GM12878 (cell line): Measurements from ENCODE around the gene RICTOR. TPM values are rescaled to one million over a fixed set of nuclear protein-coding genes. Genes with fewer than 3 reads are reported as not detected.

Experiments used
- ATAC-seq: fragments of 200-7000 bp; cut with Tn5 transposase; 3 replicates; pipeline ENCODE4 v1.9.1; 2020; ENCODE audit warnings: mild to moderate bottlenecking, moderate library complexity
- BruUV-seq: library from RNA; stranded (reverse); fragments of 400-500 nt; replicated peaks from 2 replicates; lab custom pipeline; 2021; lab: Mats Ljungman, UMichigan
- CTCF ChIA-PET: fragments of 300-600 bp; sonication (Branson Sonifier 250); formaldehyde crosslinking; extraction: SDS; loops from one replicate; lab custom pipeline; 2021; ENCODE audit warnings: inconsistent platforms; lab: Yijun Ruan, JAX
- POLR2A ChIA-PET: fragments of 350-600 bp; formaldehyde crosslinking; extraction: SDS; loops from one replicate; lab custom pipeline; 2021; ENCODE audit warnings: inconsistent platforms; lab: Charles Lee
- RAD21 ChIA-PET: fragments of 300-600 bp; sonication (Branson Sonifier 250); formaldehyde crosslinking; loops from one replicate; lab custom pipeline; 2023; ENCODE audit warnings: antibody characterized with exemption; ENCODE audit not compliant: unreplicated experiment; lab: Charles Lee
- SMC1A ChIA-PET: fragments of 300-600 bp; sonication (Branson Sonifier 250); formaldehyde crosslinking; loops from one replicate; lab custom pipeline; 2023; ENCODE audit not compliant: unreplicated experiment, uncharacterized antibody; lab: Charles Lee
- DNase-seq: peaks from one replicate; pipeline ENCODE4 v3.0.0-alpha.2; 2011; ENCODE audit warnings: low read depth, low spot score
- FAIRE-seq: peaks from 3 replicates; lab custom pipeline; 2011; peaks lifted over from hg19 to GRCh38; lab: Jason Lieb, UNC
- H2AFZ ChIP-seq: 2 replicates; pipeline ENCODE4 v1.6.0; 2011; ENCODE audit warnings: low read depth, low read length, control low read depth; ENCODE audit not compliant: control insufficient read depth
- H3K27ac ChIP-seq: 2 replicates; pipeline ENCODE4 v1.5.1; 2011; ENCODE audit warnings: control low read depth; ENCODE audit not compliant: control insufficient read depth, insufficient read depth
- H3K27me3 ChIP-seq, 2 experiments: replicated peaks in 1 of 2; 2 replicates each; pipeline versions ENCODE4 v1.6.0 to v1.6.1; 2011; ENCODE audit warnings: low read length in 1 of 2; ENCODE audit not compliant: control insufficient read depth in 2 of 2, insufficient read depth in 2 of 2
- H3K36me3 ChIP-seq, 2 experiments: 2 replicates each; pipeline ENCODE4 v1.5.1; 2011; ENCODE audit warnings: low read length in 1 of 2; ENCODE audit not compliant: control insufficient read depth in 2 of 2, insufficient read depth in 2 of 2
- H3K4me1 ChIP-seq: 2 replicates; pipeline ENCODE4 v1.6.1; 2011; ENCODE audit warnings: mild to moderate bottlenecking, low read length, moderate library complexity, mixed read lengths; ENCODE audit not compliant: control insufficient read depth, insufficient read depth
- H3K4me2 ChIP-seq: 2 replicates; pipeline ENCODE4 v1.6.0; 2011; ENCODE audit warnings: control low read depth; ENCODE audit not compliant: control insufficient read depth, insufficient read depth
- H3K4me3 ChIP-seq: fragments of 200-600 bp; sonication (generic); 2 replicates; pipeline ENCODE4 v1.5.1; 2016
- H3K79me2 ChIP-seq: 2 replicates; pipeline ENCODE4 v1.6.0; 2011; ENCODE audit warnings: low read length; ENCODE audit not compliant: control insufficient read depth, insufficient read depth
- H3K9ac ChIP-seq: 2 replicates; pipeline ENCODE4 v1.8.0; 2011; ENCODE audit warnings: low read length, control low read depth, mixed read lengths; ENCODE audit not compliant: control insufficient read depth, insufficient read depth
- H3K9me3 ChIP-seq: replicated peaks from 3 replicates; pipeline ENCODE4 v1.5.1; 2011; ENCODE audit warnings: mild to moderate bottlenecking, low read length; ENCODE audit not compliant: control insufficient read depth, insufficient read depth
- H4K20me1 ChIP-seq: 2 replicates; pipeline ENCODE4 v1.6.0; 2011; ENCODE audit not compliant: control insufficient read depth, insufficient read depth
- EGR1 ChIP-seq, 2 experiments: IDR thresholded peaks; 1 replicate in 1 of 2; 2 replicates in 1 of 2; pipeline ENCODE4 v1.6.1; 2011 to 2012; ENCODE audit warnings: low read depth in 2 of 2, low read length in 2 of 2, borderline replicate concordance in 1 of 2, mild to moderate bottlenecking in 1 of 2, moderate library complexity in 1 of 2
- NBN ChIP-seq: fragments of 450-650 bp; IDR thresholded peaks from 2 replicates; pipeline ENCODE4 v1.6.1; 2016
- NRF1 ChIP-seq: conservative IDR thresholded peaks from 2 replicates; pipeline ENCODE4 v1.6.1; 2011; ENCODE audit warnings: mild to moderate bottlenecking, low read depth, low read length, improper control_type of control experiment
- PAX5 ChIP-seq: IDR thresholded peaks from 2 replicates; pipeline ENCODE4 v1.6.1; 2011; ENCODE audit warnings: low read depth, low read length, borderline replicate concordance
- PKNOX1 ChIP-seq: fragments of 450-650 bp; IDR thresholded peaks from 2 replicates; pipeline ENCODE4 v1.6.1; 2016; ENCODE audit warnings: mild to moderate bottlenecking
- RAD21 ChIP-seq: IDR thresholded peaks from 2 replicates; pipeline ENCODE4 v1.6.1; 2011; ENCODE audit warnings: mild to moderate bottlenecking, low read depth, low read length, moderate library complexity; ENCODE audit not compliant: insufficient read depth
- RCOR1 ChIP-seq: conservative IDR thresholded peaks from 2 replicates; pipeline ENCODE4 v1.6.1; 2012; ENCODE audit warnings: low read depth, low read length, improper control_type of control experiment
- RELA ChIP-seq: fragments of 450-650 bp; IDR thresholded peaks from 2 replicates; pipeline ENCODE4 v1.8.0; 2014; ENCODE audit warnings: borderline replicate concordance; ENCODE audit not compliant: partially characterized antibody
- RFX5 ChIP-seq: IDR thresholded peaks from 2 replicates; pipeline ENCODE4 v1.6.1; 2011; ENCODE audit warnings: low read depth, low read length, improper control_type of control experiment
- SMARCA5 ChIP-seq: fragments of 450-650 bp; IDR thresholded peaks from 2 replicates; pipeline ENCODE4 v1.6.1; 2017; ENCODE audit warnings: mild to moderate bottlenecking
- TAF1 ChIP-seq: IDR thresholded peaks from 2 replicates; pipeline ENCODE4 v1.6.1; 2011; ENCODE audit warnings: mild to moderate bottlenecking, low read depth, low read length, borderline replicate concordance
- ZNF274 ChIP-seq: IDR thresholded peaks from one replicate; pipeline ENCODE4 v1.8.0; 2011; ENCODE audit not compliant: insufficient read length, insufficient read depth
- WGBS: methylation state at CpG from one replicate; pipeline ENCODE4 v1.1.6; 2016; ENCODE audit warnings: low lambda C conversion rate; ENCODE audit not compliant: insufficient replicate concordance, insufficient coverage; ENCODE audit errors: missing lambda C conversion rate; 5-methylcytosine and 5-hydroxymethylcytosine counted together
- in situ Hi-C: fragments of 300-500 bp; cut with MboI; formaldehyde crosslinking; loops from 9 replicates; pipeline ENCODE4 v1.14.3; 2018; ENCODE audit warnings: mixed read lengths
- intact Hi-C: fragments of 100-400 bp; cut with micrococcal nuclease; formaldehyde crosslinking; loops from one replicate; pipeline ENCODE4 v1.14.2; 2022; ENCODE audit not compliant: unreplicated experiment
- polyA plus RNA-seq, 11 experiments: library from polyadenylated mRNA; depleted of rRNA in 4 of 11; unstranded in 6 of 11; stranded (reverse) in 5 of 11; fragments of >200 nt; fragmentation: Nextera tagmentation in 4 of 11; fragmentation: Illumina TruSeq in 1 of 11; extraction: Ambion mirVana in 4 of 11; extraction: Trizol in 1 of 11; gene quantifications; 1 replicate in 1 of 11; 2 replicates in 10 of 11; pipeline versions ENCODE4 v1.2.1 to v1.2.3, GENCODE V29; 2011 to 2016; ENCODE audit warnings: inconsistent platforms in 2 of 11, missing spikeins in 2 of 11, low read depth in 1 of 11
- total RNA-seq, 4 experiments: library from RNA; depleted of rRNA in 3 of 4; stranded (reverse); fragments of >200 nt in 3 of 4; fragmentation: Illumina TruSeq in 1 of 4; extraction: Trizol in 1 of 4; gene quantifications; 2 replicates each; pipeline versions ENCODE4 v1.2.1 to v1.2.3, GENCODE V29; 2013 to 2021
- TF ChIP-seq, protein P1 (sequence below): fragments of 450-650 bp; IDR thresholded peaks from 2 replicates; pipeline ENCODE4 v1.6.1; 2017; ENCODE audit warnings: borderline replicate concordance
- TF ChIP-seq, protein P2 (sequence below): fragments of 450-650 bp; conservative IDR thresholded peaks from 2 replicates; pipeline ENCODE4 v1.6.1; 2017; ENCODE audit warnings: mild to moderate bottlenecking, moderate library complexity
- TF ChIP-seq, protein P3 (sequence below): IDR thresholded peaks from 2 replicates; pipeline ENCODE4 v1.6.1; 2011; ENCODE audit warnings: low read depth, low read length, improper control_type of control experiment, borderline replicate concordance

RICTOR gene
- total and polyA plus RNA-seq, 10 of the 15 experiments (the other 5 are each of a cell fraction or from before 2014, with no cell fraction given): 2.7 to 23.0 (median 6.9) TPM

GRCh38 chr5:39053189-39053588 is 21.0 kb downstream of the RICTOR start (continued):
- TF ChIP-seq ZNF274 (no peak), RFX5 (no peak), TAF1 (no peak)
- TF ChIP-seq, protein P1, sequence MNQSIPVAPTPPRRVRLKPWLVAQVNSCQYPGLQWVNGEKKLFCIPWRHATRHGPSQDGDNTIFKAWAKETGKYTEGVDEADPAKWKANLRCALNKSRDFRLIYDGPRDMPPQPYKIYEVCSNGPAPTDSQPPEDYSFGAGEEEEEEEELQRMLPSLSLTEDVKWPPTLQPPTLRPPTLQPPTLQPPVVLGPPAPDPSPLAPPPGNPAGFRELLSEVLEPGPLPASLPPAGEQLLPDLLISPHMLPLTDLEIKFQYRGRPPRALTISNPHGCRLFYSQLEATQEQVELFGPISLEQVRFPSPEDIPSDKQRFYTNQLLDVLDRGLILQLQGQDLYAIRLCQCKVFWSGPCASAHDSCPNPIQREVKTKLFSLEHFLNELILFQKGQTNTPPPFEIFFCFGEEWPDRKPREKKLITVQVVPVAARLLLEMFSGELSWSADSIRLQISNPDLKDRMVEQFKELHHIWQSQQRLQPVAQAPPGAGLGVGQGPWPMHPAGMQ: no peak

DNA sequence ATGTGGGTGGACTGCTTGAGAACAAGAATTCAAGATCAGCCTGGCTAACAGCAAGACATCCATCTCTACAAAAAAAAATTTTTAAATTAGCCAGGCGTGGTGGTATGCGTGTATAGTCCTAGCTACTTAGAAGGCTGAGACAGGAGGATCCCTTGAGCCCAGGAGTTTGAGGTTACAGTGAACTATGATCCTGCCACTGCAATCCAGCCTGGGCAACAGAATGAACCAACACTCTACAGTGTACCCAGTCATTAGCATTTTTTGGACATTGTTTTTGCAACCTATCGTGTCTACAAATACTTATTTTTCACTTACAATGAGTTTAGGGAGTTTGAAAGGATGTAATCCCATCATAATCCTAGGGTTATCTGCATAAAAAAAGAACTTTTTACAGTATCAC is 22.1 kb downstream of the RICTOR start:
- FAIRE-seq: no peak
- H3K4me1 ChIP-seq: no peaks in the 10 kb centered on the region
- CTCF ChIA-PET: interaction anchor here (1.2 kb wide), 1 partner anchor 20 kb away, joined by 3 read pairs; no protein-coding TSS in a partner anchor
- TF ChIP-seq, protein P2, sequence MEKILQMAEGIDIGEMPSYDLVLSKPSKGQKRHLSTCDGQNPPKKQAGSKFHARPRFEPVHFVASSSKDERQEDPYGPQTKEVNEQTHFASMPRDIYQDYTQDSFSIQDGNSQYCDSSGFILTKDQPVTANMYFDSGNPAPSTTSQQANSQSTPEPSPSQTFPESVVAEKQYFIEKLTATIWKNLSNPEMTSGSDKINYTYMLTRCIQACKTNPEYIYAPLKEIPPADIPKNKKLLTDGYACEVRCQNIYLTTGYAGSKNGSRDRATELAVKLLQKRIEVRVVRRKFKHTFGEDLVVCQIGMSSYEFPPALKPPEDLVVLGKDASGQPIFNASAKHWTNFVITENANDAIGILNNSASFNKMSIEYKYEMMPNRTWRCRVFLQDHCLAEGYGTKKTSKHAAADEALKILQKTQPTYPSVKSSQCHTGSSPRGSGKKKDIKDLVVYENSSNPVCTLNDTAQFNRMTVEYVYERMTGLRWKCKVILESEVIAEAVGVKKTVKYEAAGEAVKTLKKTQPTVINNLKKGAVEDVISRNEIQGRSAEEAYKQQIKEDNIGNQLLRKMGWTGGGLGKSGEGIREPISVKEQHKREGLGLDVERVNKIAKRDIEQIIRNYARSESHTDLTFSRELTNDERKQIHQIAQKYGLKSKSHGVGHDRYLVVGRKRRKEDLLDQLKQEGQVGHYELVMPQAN: no peak
- TF ChIP-seq PAX5 (no peak), EGR1 (IDR thresholded peaks at IDR 0.05; ENCODE audit: borderline replicate concordance in 1 of 2, low read depth in 2 of 2, low read length in 2 of 2) (no peak), RCOR1 (no peak), PKNOX1 (no peak), RAD21 (no peak), NRF1 (no peak), NBN (no peak), RELA (no peak), SMARCA5 (no peak)
- TF ChIP-seq, protein P3, sequence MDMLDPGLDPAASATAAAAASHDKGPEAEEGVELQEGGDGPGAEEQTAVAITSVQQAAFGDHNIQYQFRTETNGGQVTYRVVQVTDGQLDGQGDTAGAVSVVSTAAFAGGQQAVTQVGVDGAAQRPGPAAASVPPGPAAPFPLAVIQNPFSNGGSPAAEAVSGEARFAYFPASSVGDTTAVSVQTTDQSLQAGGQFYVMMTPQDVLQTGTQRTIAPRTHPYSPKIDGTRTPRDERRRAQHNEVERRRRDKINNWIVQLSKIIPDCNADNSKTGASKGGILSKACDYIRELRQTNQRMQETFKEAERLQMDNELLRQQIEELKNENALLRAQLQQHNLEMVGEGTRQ: no peak

More for the DNA sequence above, 22.1 kb downstream of the RICTOR start:
- no TSS peak for BruUV-seq
- Histone ChIP-seq H3K36me3 (no peaks in the 10 kb centered on the region), H3K27ac (no peak overlapping the region), H3K4me2 (no peak overlapping the region), H2AFZ (no peak overlapping the region), H3K4me3 (no peak overlapping the region), H3K9me3 (no peaks in the 10 kb centered on the region; the same call in 2 of the 3 replicates), H3K9ac (no peak overlapping the region), H4K20me1 (no peaks in the 10 kb centered on the region; the same call in 1 of the 2 replicates), H3K79me2 (peaks cover 34% of the 10 kb centered on the region), H3K27me3 (no peaks in the 10 kb centered on the region)
- intact Hi-C loops: no loop called here
- ATAC-seq (no peak), DNase-seq (no peak)
- ChIA-PET RAD21 (no interaction called here), SMC1A (no interaction called here), POLR2A (no interaction called here)
- in situ Hi-C loops: no loop called here
- 98% methylated on average over 3 of the region's 3 CpGs for WGBS
